Measurements from ENCODE around the gene CRYBG1.

GRCh38 chr6:106381881-106382280 is 21.4 kb downstream of the CRYBG1 start:
- no peak for TF ChIP-seq POLR2AphosphoS5 (IDR thresholded peaks at IDR 0.05; ENCODE audit: low read depth, low read length)
- TF ChIP-seq TAF1 (IDR thresholded peaks at IDR 0.05; ENCODE audit: low read depth, low read length): no peak
